Spleen (tissue), 11 donors: ENCODE results near the gene CABP1. TPM values are rescaled to one million over a fixed set of nuclear protein-coding genes. Genes with fewer than 3 reads are reported as not detected.
A peak's percentile ranks its signal among the peaks of the same experiment; 100 is the strongest.

Source experiments
- DNase-seq: peaks from one replicate; pipeline ENCODE4 v3.0.0-alpha.2; 2020
- H3K27ac ChIP-seq, 8 donors: fragments of 200-600 bp; sonication (generic) in 7 of 8; 1 replicate in 4 of 8; 2 replicates in 4 of 8; pipeline versions ENCODE4 v1.5.0 to v1.8.0; 2016 to 2021; ENCODE audit warnings: inconsistent platforms in 4 of 8, mild to moderate bottlenecking in 4 of 8, moderate library complexity in 1 of 8
- H3K27me3 ChIP-seq, 7 donors: fragments of 200-600 bp; sonication (generic) in 6 of 7; replicated peaks in 1 of 7; 1 replicate in 4 of 7; 2 replicates in 3 of 7; pipeline versions ENCODE4 v1.5.0 to v1.8.0; 2016 to 2021; ENCODE audit warnings: inconsistent platforms in 3 of 7, mild to moderate bottlenecking in 1 of 7
- H3K36me3 ChIP-seq, 6 donors: fragments of 200-600 bp; sonication (generic) in 5 of 6; 1 replicate in 4 of 6; 2 replicates in 2 of 6; pipeline versions ENCODE4 v1.5.0 to v1.8.0; 2016 to 2021; ENCODE audit warnings: inconsistent platforms in 2 of 6
- H3K4me1 ChIP-seq, 6 donors: fragments of 200-600 bp; sonication (generic) in 5 of 6; 1 replicate in 3 of 6; 2 replicates in 3 of 6; pipeline versions ENCODE4 v1.5.0 to v1.8.0; 2016 to 2021; ENCODE audit warnings: inconsistent platforms in 3 of 6
- H3K4me3 ChIP-seq, 8 donors: fragments of 200-600 bp; sonication (generic) in 7 of 8; 1 replicate in 4 of 8; 2 replicates in 4 of 8; pipeline versions ENCODE4 v1.5.0 to v1.8.0; 2016 to 2021; ENCODE audit warnings: inconsistent platforms in 4 of 8, mild to moderate bottlenecking in 4 of 8, moderate library complexity in 2 of 8
- H3K9me3 ChIP-seq, 8 donors: fragments of 200-600 bp; sonication (generic) in 7 of 8; 1 replicate in 4 of 8; 2 replicates in 4 of 8; pipeline versions ENCODE4 v1.5.0 to v1.8.0; 2016 to 2021; ENCODE audit warnings: inconsistent platforms in 4 of 8
- CTCF ChIP-seq, 11 experiments: fragments of 200-600 bp in 7 of 11; fragments of 450-650 bp in 4 of 11; sonication (generic) in 4 of 11; IDR thresholded peaks in 8 of 11; conservative IDR thresholded peaks in 3 of 11; 1 replicate in 7 of 11; 2 replicates in 4 of 11; pipeline versions ENCODE4 v1.4.0 to v1.8.0; 2016 to 2021; ENCODE audit warnings: antibody characterized with exemption in 11 of 11, inconsistent platforms in 4 of 11, mild to moderate bottlenecking in 1 of 11
- POLR2A ChIP-seq, 3 donors: fragments of 450-650 bp; IDR thresholded peaks; one replicate each; pipeline ENCODE4 v1.5.1; 2017; ENCODE audit warnings: antibody characterized with exemption in 3 of 3, mild to moderate bottlenecking in 1 of 3
- POLR2AphosphoS5 ChIP-seq, 3 donors: sonication (generic); formaldehyde crosslinking; IDR thresholded peaks; one replicate each; pipeline ENCODE4 v1.5.1; 2017; ENCODE audit warnings: antibody characterized with exemption in 3 of 3
- WGBS, 5 donors: extraction: QIAGEN DNeasy Blood & Tissue Kit in 3 of 5; methylation state at CpG; one replicate each; pipeline versions ENCODE4 v1.1.5 to v1.1.7; 2013 to 2018; 5-methylcytosine and 5-hydroxymethylcytosine counted together
- intact Hi-C: fragments of 100-400 bp; cut with DNase I; formaldehyde crosslinking; loops from one replicate; pipeline ENCODE4 v1.15.0; 2023; ENCODE audit warnings: low total_unique reads
- polyA plus RNA-seq, 3 donors: library from polyadenylated mRNA; stranded (reverse); fragments of 200-250 nt; gene quantifications; one replicate each; pipeline ENCODE4 v1.2.1, GENCODE V29; 2013
- total RNA-seq, 7 donors: library from RNA; depleted of rRNA in 3 of 7; stranded (reverse); fragments of >200 nt in 3 of 7; fragmentation: NEBNext Ultra II Directional in 4 of 7; extraction: Animal tissue kit (Norgen Biotek cat#: 25700) in 4 of 7; gene quantifications; one replicate each; pipeline versions ENCODE4 v1.1.0 to v1.2.1, GENCODE V29; 2016 to 2021
- donor health status: healthy with polysubstance abuse.
- donor health status: DM: no; HTN: no; CAD: no; lungs with moderate emphysema.
- donor health status: DM: no; HTN: no; CAD: no.
- donor health status: Bipolar disorder and iron deficiency.
- donor health status: healthy.
- donor health status: DM: no; HTN: no; CAD: no.
- donor health status: DM: yes; HTN: yes; CAD: no.

The CABP1 gene
- total and polyA plus RNA-seq, 10 donors = 0.27 to 2.8 (median 0.60) TPM; not detected in 1

DNA sequence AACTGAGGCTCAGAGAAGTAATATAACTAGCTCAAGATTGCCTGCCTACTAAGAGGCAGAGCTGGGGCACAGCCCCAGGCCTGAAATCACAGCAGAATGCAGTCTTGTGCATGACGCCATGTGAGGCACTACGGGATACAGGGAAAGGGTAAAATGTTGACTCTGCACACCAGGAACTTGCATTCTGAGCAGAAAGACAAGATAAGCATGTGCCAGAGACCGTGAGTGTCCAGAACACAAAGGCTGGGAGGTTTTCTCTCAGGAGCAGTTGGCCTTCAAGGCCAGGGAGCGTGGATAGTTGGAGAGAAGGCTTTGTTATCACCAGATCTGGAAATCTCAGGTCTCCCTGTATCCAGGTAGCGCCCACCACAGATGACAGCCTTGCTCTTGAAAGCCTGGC is 23.3 kb downstream of the CABP1 start:
- no peak for DNase-seq
- TF ChIP-seq POLR2A (IDR thresholded peaks at IDR 0.05) (no peak), CTCF (IDR thresholded peaks at IDR 0.05 in 8 of 11, conservative IDR thresholded peaks at IDR 0.05 in 3 of 11) (no peak), POLR2AphosphoS5 (IDR thresholded peaks at IDR 0.05) (no peak)
- Histone ChIP-seq H3K36me3 (no peaks in the 10 kb centered on the region), H3K4me1 (peaks cover 0 to 48% (median 17%) of the 10 kb centered on the region in 6 donors), H3K9me3 (no peaks in the 10 kb centered on the region), H3K27me3 (no peaks in the 10 kb centered on the region), H3K27ac (no peak overlapping the region), H3K4me3 (no peak overlapping the region)
- 86 to 91% (median 89%) methylated on average over 5 of the region's 5 CpGs for WGBS, 5 donors
- intact Hi-C loops = no loop called here

DNA sequence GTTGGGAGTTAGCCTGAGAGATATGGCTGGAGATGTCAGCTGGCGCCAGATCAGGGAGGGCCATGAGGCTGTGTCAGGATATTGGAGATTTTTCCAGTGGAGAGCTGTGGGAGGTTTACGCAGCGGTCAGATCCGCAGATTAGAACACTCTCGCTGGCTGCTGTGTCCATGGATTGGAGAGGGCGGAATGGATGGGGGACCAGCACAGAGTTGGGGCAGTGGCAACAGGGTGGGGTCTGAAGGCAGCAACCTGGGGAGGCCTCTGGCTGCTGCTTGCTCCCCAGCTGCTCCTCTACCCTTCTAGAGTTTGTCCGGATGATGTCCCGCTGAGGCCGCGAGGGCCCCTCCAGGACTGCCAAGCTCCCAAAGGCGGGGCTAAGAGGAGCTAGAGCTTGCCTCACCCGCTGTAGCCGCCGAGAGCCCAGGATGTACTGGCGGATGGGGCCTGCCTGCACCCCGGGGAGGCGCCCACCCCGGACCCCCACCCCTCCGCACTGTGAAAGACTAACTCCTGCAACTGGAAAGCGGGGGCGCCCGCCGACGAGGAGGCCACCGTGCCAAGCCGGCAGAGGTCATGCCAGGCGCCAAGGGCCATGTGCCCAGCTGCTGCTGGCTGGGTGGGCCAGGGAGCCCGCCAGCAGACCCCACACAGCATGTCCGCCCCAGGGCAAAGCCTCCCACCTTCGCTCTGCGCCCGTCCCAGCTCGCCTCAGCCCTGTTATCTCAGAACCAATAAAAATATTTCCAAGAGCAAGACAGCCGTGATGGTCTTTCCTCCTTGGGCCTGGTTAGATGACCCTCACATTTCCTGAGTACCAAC is 26.4 kb downstream of the CABP1 start:
- TF ChIP-seq CTCF (IDR thresholded peaks at IDR 0.05 in 8 of 11, conservative IDR thresholded peaks at IDR 0.05 in 3 of 11) (no peak), POLR2AphosphoS5 (IDR thresholded peaks at IDR 0.05) (no peak), POLR2A (IDR thresholded peaks at IDR 0.05) (no peak)
- no peaks in the 10 kb centered on the region for H3K36me3 ChIP-seq
- no peaks in the 10 kb centered on the region for H3K9me3 ChIP-seq
- no peak overlapping the region for H3K4me3 ChIP-seq
- no peak for DNase-seq
- H3K27me3 ChIP-seq = no peaks in the 10 kb centered on the region
- H3K27ac ChIP-seq = no peak overlapping the region
- WGBS, 5 donors = 90 to 96% (median 92%) methylated on average over 26 to 34 of the region's 34 CpGs
- intact Hi-C loops = no loop called here
- peaks cover 4 to 57% (median 24%) of the 10 kb centered on the region in 6 donors for H3K4me1 ChIP-seq

DNA sequence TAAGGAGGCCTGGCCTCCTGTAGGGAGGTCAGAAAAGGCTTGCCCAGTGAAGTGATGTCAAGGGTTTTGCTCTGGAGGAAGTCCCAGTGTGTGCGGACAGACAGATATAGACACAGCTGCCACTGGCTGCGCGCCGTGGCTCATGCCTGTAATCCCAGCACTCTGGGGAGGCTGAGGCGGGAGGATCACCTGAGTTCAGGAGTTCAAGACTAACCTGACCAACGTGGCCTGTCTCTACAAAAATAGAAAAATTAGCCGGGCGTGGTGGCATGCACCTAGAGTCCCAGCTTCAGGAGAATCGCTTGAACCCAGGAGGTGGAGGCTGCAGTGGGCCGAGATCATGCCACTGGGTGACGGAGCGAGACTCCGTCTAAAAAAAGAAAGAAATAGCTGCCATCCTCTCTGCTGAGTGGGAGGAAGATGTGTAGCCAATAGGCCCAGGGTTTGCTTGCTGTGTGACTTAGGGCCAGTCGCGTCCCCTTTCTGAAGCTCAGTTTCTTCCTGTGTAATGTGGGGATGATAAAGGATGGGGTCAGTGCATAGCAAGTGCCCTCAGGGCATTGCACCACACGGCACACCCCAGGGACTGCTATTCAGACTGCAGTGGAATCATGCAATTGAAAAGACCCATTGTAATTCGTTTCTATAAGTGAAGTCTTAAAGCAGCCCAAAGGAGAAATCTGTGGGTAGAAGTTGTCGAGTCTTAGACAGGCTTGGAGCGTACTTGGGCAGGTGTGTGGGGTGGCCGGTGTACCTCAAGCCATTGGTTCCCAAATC is 27.9 kb downstream of the CABP1 start:
- intact Hi-C loops = no loop called here
- no peaks in the 10 kb centered on the region for H3K9me3 ChIP-seq
- WGBS, 5 donors = 83 to 87% (median 86%) methylated on average over 20 of the region's 20 CpGs
- no peaks in the 10 kb centered on the region for H3K36me3 ChIP-seq
- peak; percentile 65 for DNase-seq
- H3K4me1 ChIP-seq = peaks cover 4 to 53% (median 17%) of the 10 kb centered on the region in 6 donors
- no peak overlapping the region for H3K4me3 ChIP-seq
- no peak overlapping the region for H3K27ac ChIP-seq
- no peaks in the 10 kb centered on the region for H3K27me3 ChIP-seq
- no peak for TF ChIP-seq CTCF (IDR thresholded peaks at IDR 0.05 in 8 of 11, conservative IDR thresholded peaks at IDR 0.05 in 3 of 11)
- no peak for TF ChIP-seq POLR2AphosphoS5 (IDR thresholded peaks at IDR 0.05)
- TF ChIP-seq POLR2A (IDR thresholded peaks at IDR 0.05) = no peak
